HepG2 (cell line): ENCODE data around the gene GALNT12.

Experiments
- ATF1 ChIP-seq: IDR thresholded peaks from 2 replicates; pipeline ENCODE4 v1.6.1; 2016; ENCODE audit warnings: mild to moderate bottlenecking, control low read depth
- CTCF ChIP-seq: sonication (generic); formaldehyde crosslinking; IDR thresholded peaks from 2 replicates; pipeline ENCODE4 v1.5.0; 2020; ENCODE audit warnings: mild to moderate bottlenecking, missing genetic modification reagents, moderate library complexity
- NR2F6 ChIP-seq, 2 experiments: IDR thresholded peaks; 2 replicates each; pipeline ENCODE4 v1.6.1; 2016; ENCODE audit warnings: antibody characterized with exemption in 1 of 2, mild to moderate bottlenecking in 1 of 2
- PRDM10 ChIP-seq: sonication (generic); formaldehyde crosslinking; IDR thresholded peaks from 2 replicates; pipeline ENCODE4 v1.4.0; 2020; ENCODE audit warnings: low read depth, missing genetic modification reagents
- SMC3 ChIP-seq: IDR thresholded peaks from 2 replicates; pipeline ENCODE4 v1.6.1; 2011; ENCODE audit warnings: low read length, improper control_type of control experiment
- THRA ChIP-seq: sonication (generic); formaldehyde crosslinking; IDR thresholded peaks from 2 replicates; pipeline ENCODE4 v1.4.0; 2020; ENCODE audit warnings: missing genetic modification reagents, borderline replicate concordance
- ZFAT ChIP-seq: sonication (generic); formaldehyde crosslinking; conservative IDR thresholded peaks from 2 replicates; pipeline ENCODE4 v1.8.1; 2023; ENCODE audit warnings: missing genetic modification reagents, inconsistent platforms

DNA sequence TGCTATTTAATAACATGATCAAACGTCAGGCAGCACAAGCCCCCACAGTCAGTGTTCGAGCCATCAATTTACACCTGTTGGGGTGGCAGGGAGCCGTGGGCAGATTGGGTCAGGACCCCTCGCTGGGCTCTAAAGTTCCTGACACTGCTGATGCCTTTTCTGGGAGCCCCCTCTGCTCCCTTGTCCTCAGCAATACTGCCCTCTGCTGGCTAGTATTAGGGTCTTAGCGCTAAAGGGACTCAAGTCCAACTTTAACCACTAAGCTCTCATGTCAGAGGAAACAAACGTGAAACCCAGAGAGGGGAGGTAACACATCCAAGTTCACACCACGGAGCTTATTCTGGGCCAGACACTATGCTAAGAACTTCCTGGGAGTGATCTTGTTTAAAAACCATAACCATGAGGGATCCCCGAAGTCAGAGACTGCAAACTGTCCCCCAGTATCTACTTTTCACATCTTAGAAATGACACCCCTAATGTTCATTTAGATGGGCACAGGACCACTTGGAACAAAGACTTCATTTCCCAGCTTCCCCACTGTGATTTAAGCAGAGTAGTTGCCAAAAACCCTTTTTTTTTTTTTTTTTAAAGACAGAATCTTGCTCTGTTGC lies 31.5 kb upstream of the GALNT12 start:
- no peak for TF ChIP-seq THRA (CRISPR knock-in tag)
- peak; percentile 62 for TF ChIP-seq SMC3
- no peak for TF ChIP-seq NR2F6 (IDR thresholded peaks at IDR 0.05)
- no peak for TF ChIP-seq NR2F6 (CRISPR knock-in tag; IDR thresholded peaks at IDR 0.05)
- no peak for TF ChIP-seq ZFAT (CRISPR knock-in tag)
- TF ChIP-seq ATF1, result no peak
- TF ChIP-seq CTCF (CRISPR knock-in tag), result peak; percentile 84
- TF ChIP-seq PRDM10 (CRISPR knock-in tag), result no peak
